PC-9 (cell line): Measurements from ENCODE around the gene ALK. TPM values are rescaled to one million over a fixed set of nuclear protein-coding genes. Genes with fewer than 3 reads are reported as not detected.

ENCODE experiments used
- BruUV-seq: library from RNA; stranded (reverse); fragments of 400-500 nt; replicated peaks from 2 replicates; lab custom pipeline; 2021; lab: Mats Ljungman, UMichigan
- CTCF ChIA-PET: fragments of 300-600 bp; sonication (Branson Sonifier 250); formaldehyde crosslinking; loops from one replicate; lab custom pipeline; 2022; ENCODE audit warnings: antibody characterized with exemption; lab: Charles Lee
- POLR2A ChIA-PET: fragments of 300-600 bp; sonication (Branson Sonifier 250); formaldehyde crosslinking; loops from one replicate; lab custom pipeline; 2022; ENCODE audit warnings: antibody characterized with exemption; ENCODE audit not compliant: unreplicated experiment; lab: Charles Lee
- DNase-seq, 2 experiments: peaks; one replicate each; pipeline versions ENCODE4 v3.0.0 to v3.0.0-alpha.2; 2015 to 2022; ENCODE audit warnings: mixed read lengths in 1 of 2
- H2AFZ ChIP-seq: fragments of 200-600 bp; sonication (generic); 2 replicates; pipeline ENCODE4 v1.8.1; 2017; ENCODE audit warnings: antibody characterized with exemption
- H3F3A ChIP-seq: fragments of 200-600 bp; sonication (generic); 2 replicates; pipeline ENCODE4 v1.8.1; 2017; ENCODE audit warnings: antibody characterized with exemption, mild to moderate bottlenecking, low read depth; ENCODE audit not compliant: insufficient read depth
- H3K27ac ChIP-seq: fragments of 200-600 bp; sonication (generic); 2 replicates; pipeline ENCODE4 v1.6.1; 2016; ENCODE audit warnings: mixed run types
- H3K27me3 ChIP-seq: fragments of 200-600 bp; sonication (generic); 2 replicates; pipeline ENCODE4 v1.6.1; 2016; ENCODE audit warnings: low read depth, mixed run types; ENCODE audit not compliant: insufficient read depth
- H3K36me3 ChIP-seq: fragments of 200-600 bp; sonication (generic); 2 replicates; pipeline ENCODE4 v1.6.1; 2016; ENCODE audit warnings: low read depth, mixed run types
- H3K4me1 ChIP-seq: fragments of 200-600 bp; sonication (generic); replicated peaks from 2 replicates; pipeline ENCODE4 v1.6.1; 2016; ENCODE audit warnings: mixed run types; ENCODE audit not compliant: insufficient read depth
- H3K4me2 ChIP-seq: fragments of 200-600 bp; sonication (generic); 2 replicates; pipeline ENCODE4 v1.6.1; 2017; ENCODE audit warnings: mixed run types
- H3K4me3 ChIP-seq: fragments of 200-600 bp; sonication (generic); 2 replicates; pipeline ENCODE4 v1.6.1; 2016; ENCODE audit warnings: mixed run types
- H3K79me2 ChIP-seq: fragments of 200-600 bp; sonication (generic); 2 replicates; pipeline ENCODE4 v1.6.1; 2017; ENCODE audit warnings: low read depth, mixed run types
- H3K9me2 ChIP-seq: fragments of 200-600 bp; sonication (generic); 2 replicates; pipeline ENCODE4 v1.8.1; 2017; ENCODE audit warnings: mild to moderate bottlenecking; ENCODE audit not compliant: insufficient read depth
- H3K9me3 ChIP-seq: fragments of 200-600 bp; sonication (generic); 2 replicates; pipeline ENCODE4 v1.8.1; 2016; ENCODE audit warnings: low read depth; ENCODE audit not compliant: insufficient read depth
- H4K20me1 ChIP-seq: fragments of 200-600 bp; sonication (generic); 2 replicates; pipeline ENCODE4 v1.8.1; 2017; ENCODE audit not compliant: insufficient read depth
- CTCF ChIP-seq: fragments of 200-600 bp; sonication (generic); conservative IDR thresholded peaks from 2 replicates; pipeline ENCODE4 v1.6.1; 2017; ENCODE audit warnings: mixed run types, antibody characterized with exemption, mild to moderate bottlenecking, moderate library complexity
- EZH2 ChIP-seq: fragments of 200-600 bp; sonication (generic); IDR thresholded peaks from 2 replicates; pipeline ENCODE4 v1.8.0; 2017; ENCODE audit warnings: antibody characterized with exemption, low read depth
- intact Hi-C: fragments of 100-400 bp; cut with micrococcal nuclease; formaldehyde crosslinking; loops from one replicate; pipeline ENCODE4 v1.10.0; 2022; ENCODE audit not compliant: unreplicated experiment
- total RNA-seq: library from RNA; stranded (reverse); gene quantifications from 2 replicates; pipeline ENCODE4 v1.2.3, GENCODE V29; 2021

Gene ALK
- total RNA-seq, 1 experiment from 2014 or later = not detected

GRCh38 chr2:29694741-29695140, 226.6 kb downstream of the ALK start:
- POLR2A ChIA-PET = no interaction called here

DNA sequence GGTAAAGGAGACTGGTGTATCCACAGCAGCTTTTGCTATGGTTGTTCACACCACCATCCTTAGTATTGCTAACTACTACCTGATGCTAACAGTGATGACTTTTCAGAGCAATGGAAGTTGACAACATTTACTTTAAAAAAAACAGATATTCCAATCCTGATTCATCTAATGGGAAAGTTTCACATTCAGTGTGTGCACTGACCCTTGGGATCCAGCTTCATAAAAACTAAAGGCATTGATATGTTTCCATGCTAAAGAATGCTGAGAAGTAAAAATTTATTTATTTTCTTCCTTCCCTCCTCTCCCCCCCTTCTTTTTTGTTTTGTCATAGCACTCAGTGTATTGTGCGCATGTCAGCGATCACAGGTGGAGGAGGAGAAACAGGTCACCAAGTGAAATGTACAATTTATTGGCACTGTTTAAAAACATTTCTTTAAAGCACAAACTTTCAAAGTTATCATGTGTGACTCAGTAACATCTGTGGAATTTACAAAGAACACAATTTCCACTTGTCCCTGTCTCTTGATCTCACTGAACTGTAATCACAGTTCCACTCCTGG, 229.9 kb downstream of the ALK start:
- intact Hi-C loops = no loop called here
- peaks cover 55% of the 10 kb centered on the region for H3K27me3 ChIP-seq
- H3K4me1 ChIP-seq = no peaks in the 10 kb centered on the region
- H3K27ac ChIP-seq = no peak overlapping the region
- H3K36me3 ChIP-seq = no peaks in the 10 kb centered on the region
- no peak overlapping the region for H2AFZ ChIP-seq
- H3K4me3 ChIP-seq = no peak overlapping the region
- H3K4me2 ChIP-seq = no peak overlapping the region
- ChIA-PET CTCF (no interaction called here), POLR2A (no interaction called here)
- DNase-seq = no peak
- no peaks in the 10 kb centered on the region for H3K9me2 ChIP-seq
- H3K79me2 ChIP-seq = no peaks in the 10 kb centered on the region
- no peaks in the 10 kb centered on the region for H3K9me3 ChIP-seq
- no TSS peak for BruUV-seq
- TF ChIP-seq EZH2 (no peak), CTCF (no peak)
- no peaks in the 10 kb centered on the region for H4K20me1 ChIP-seq
- no peaks in the 10 kb centered on the region for H3F3A ChIP-seq

More at GRCh38 chr2:29694741-29695140, 226.6 kb downstream of the ALK start:
- CTCF ChIA-PET = no interaction called here
- BruUV-seq = no TSS peak
- no peak overlapping the region for H2AFZ ChIP-seq
- no peak overlapping the region for H3K27ac ChIP-seq
- no peak overlapping the region for H3K4me2 ChIP-seq
- no peaks in the 10 kb centered on the region for H4K20me1 ChIP-seq
- H3K9me3 ChIP-seq = no peaks in the 10 kb centered on the region
- H3K27me3 ChIP-seq = peaks cover 49% of the 10 kb centered on the region
- TF ChIP-seq EZH2 (no peak), CTCF (no peak)
- no peaks in the 10 kb centered on the region for H3K9me2 ChIP-seq
- intact Hi-C loops = no loop called here
- H3K36me3 ChIP-seq = no peaks in the 10 kb centered on the region
- H3F3A ChIP-seq = no peaks in the 10 kb centered on the region
- no peak for DNase-seq
- no peaks in the 10 kb centered on the region for H3K4me1 ChIP-seq
- H3K4me3 ChIP-seq = no peak overlapping the region
- H3K79me2 ChIP-seq = no peaks in the 10 kb centered on the region

DNA sequence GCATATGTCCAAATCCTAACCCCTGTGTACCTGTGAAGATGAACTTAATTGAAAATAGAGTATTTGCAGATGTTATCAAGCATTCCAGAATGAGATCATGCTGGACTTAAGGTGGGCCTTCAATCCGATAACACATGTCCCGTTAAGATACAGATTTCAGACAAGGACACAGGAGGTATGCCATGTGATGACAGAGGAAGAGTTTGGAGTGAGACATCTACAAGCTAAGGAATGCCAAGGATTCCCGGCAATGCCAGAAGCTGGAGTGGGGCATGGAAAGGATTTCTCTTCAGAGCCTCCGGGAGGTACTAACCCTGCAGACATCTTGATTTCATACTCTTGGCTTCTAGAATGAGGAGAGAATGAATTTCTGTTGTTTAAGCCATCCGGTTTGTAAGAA, 231.7 kb downstream of the ALK start:
- Histone ChIP-seq H2AFZ (no peak overlapping the region), H3K79me2 (no peaks in the 10 kb centered on the region), H3K36me3 (no peaks in the 10 kb centered on the region), H3K4me3 (no peak overlapping the region), H3K27ac (no peak overlapping the region), H3K9me3 (no peaks in the 10 kb centered on the region), H3K9me2 (no peaks in the 10 kb centered on the region), H3K27me3 (peaks cover 51% of the 10 kb centered on the region), H3K4me1 (no peaks in the 10 kb centered on the region), H3K4me2 (no peak overlapping the region), H4K20me1 (no peaks in the 10 kb centered on the region), H3F3A (no peaks in the 10 kb centered on the region)
- BruUV-seq = no TSS peak
- ChIA-PET POLR2A (no interaction called here), CTCF (no interaction called here)
- TF ChIP-seq EZH2 = no peak
- no peak for TF ChIP-seq CTCF
- DNase-seq = no peak
- intact Hi-C loops = no loop called here
